ENCODE data around the gene SAMD4A.
A peak's percentile ranks its signal among the peaks of the same experiment; 100 is the strongest.

The SAMD4A gene, protein sequence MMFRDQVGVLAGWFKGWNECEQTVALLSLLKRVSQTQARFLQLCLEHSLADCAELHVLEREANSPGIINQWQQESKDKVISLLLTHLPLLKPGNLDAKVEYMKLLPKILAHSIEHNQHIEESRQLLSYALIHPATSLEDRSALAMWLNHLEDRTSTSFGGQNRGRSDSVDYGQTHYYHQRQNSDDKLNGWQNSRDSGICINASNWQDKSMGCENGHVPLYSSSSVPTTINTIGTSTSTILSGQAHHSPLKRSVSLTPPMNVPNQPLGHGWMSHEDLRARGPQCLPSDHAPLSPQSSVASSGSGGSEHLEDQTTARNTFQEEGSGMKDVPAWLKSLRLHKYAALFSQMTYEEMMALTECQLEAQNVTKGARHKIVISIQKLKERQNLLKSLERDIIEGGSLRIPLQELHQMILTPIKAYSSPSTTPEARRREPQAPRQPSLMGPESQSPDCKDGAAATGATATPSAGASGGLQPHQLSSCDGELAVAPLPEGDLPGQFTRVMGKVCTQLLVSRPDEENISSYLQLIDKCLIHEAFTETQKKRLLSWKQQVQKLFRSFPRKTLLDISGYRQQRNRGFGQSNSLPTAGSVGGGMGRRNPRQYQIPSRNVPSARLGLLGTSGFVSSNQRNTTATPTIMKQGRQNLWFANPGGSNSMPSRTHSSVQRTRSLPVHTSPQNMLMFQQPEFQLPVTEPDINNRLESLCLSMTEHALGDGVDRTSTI

DNA sequence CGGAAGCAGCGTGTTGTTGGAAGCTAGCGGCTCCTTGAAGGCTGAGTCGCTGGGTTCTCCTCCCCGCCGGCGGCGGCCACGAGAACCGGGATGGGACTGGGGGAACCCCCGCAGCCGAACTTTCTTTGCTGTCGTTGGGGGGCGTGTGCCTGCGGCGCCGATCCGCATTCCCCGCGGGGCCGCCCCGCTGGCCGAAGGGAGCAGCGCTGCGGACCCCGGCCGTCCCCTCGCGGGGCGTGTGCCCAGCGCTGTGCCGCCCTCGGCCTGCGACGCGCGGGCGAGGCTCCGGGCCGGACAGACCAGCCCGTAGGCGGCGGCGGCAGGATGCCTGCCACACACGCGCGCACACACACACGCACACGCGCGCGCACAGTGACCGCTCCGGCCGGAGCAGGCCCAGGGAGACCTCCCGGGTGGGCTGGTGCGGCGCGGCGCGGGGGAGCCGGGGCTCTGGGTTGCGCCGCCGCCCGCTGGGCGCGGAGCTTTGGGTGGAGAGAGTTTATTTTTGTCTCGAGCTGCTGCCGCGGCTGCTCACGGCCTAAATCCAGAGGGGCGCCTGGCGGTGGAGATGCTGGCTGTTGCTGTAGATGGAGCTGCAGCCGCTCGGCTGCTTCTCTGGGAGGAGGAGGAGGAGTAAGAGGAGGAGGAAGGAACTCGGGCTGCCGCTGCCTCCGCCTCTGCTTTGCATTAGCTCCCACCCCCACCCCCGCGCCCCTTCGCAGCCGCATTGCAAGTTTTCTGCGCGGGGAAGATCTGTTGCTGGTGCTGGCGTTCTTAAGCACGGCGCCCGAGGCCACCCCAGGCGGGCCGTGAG lies at the start of gene SAMD4A:
SAMD4A (plus strand) TSS at position 719 of the 814 bp plus-strand sequence. CDS start 789 bp downstream, outside the sequence.
- peak; percentile 34 for DNase-seq

- DNase-seq: no peak
Measured at GRCh38 chr14:54524410-54524809, 42.5 kb upstream of the SAMD4A start.

- no peak for DNase-seq
Measured at GRCh38 chr14:54528973-54529372, 38.0 kb upstream of the SAMD4A start.

- no peak for DNase-seq
Measured at GRCh38 chr14:54529811-54530210, 37.1 kb upstream of the SAMD4A start.

DNA sequence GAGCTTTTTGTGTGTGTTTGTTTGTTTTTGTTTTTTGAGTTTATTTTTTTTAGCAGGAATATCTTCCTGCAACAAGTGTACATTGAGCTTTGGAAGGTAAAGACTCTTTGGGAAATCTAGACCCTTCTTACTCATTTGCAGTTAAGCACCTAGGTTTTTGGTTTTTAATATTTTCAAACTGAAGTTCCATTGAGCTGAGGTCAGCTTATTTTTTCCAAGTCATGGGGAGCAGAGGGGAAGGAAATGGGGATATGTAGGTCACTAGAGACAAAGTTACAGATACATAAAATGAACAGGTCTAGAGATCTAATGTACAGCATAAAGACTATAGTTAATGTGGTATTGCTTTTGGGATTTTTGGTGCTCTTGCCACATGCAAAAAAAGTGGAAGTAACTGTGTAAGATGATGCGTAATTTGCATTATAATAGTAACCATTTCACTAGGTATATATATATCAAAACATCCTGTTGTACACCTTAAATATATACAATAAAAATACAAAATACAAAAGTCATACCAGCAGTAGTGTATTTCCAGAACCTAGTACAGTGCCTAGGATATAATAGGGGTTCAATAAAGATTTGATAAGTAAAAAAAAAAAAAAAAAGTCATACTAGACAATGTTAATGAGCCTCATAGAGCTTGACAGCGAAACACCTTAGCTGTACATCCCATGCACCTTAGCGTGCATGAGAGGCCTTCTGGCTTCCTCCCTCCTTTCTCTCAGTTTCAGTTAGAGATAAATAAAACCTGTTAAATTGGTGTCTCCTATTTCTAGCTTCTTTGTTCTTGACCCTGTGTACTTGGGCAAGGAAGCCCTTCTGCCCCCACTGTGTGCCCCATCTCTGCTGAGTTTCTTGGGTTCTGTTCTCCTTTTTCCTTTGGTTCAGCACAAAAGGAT lies 34.6 kb upstream of the SAMD4A start:
- DNase-seq: no peak

- DNase-seq: no peak
Measured at GRCh38 chr14:54533100-54533499, 33.8 kb upstream of the SAMD4A start.

GRCh38 chr14:54535126-54535525 lies 31.8 kb upstream of the SAMD4A start:
- DNase-seq: no peak

GRCh38 chr14:54535646-54536045 lies 31.3 kb upstream of the SAMD4A start:
- no peak for DNase-seq

DNA sequence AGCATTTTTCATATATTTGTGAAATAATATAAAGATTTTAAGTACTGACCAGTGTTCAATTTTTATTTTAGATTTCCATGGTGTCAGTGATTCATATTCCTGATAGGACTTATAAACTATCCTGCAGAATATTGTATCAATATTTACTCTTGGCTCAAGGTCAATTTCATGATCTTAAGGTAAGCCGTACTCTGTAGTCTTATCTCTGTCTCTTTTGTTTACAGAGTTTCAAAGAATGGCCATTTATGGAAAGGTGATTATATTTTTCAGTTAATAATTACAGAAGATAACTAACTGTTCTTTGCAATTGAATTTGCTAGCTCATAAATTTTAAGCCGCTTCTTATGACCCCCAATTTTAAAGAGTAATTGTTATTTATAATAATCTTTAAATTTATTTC lies 29.3 kb upstream of the SAMD4A start:
- no peak for DNase-seq

DNA sequence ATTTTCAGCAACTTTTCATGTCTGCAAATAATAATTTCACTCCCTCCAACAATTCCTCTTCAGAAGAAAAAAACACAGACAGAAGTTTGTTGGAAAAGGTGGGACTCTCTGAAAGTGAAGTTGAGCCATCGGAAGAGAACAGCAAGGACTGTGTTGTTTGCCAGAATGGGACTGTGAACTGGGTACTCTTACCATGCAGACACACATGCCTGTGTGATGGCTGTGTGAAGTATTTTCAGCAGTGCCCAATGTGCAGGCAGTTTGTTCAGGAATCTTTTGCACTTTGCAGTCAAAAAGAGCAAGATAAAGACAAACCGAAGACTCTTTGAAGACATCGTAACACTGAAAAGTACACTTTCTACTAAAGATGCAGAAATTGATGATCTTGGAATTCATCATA lies 28.9 kb upstream of the SAMD4A start:
- no peak for DNase-seq

- DNase-seq: no peak
Measured at GRCh38 chr14:54547583-54547982, 19.3 kb upstream of the SAMD4A start.

GRCh38 chr14:54548491-54548890 lies 18.4 kb upstream of the SAMD4A start:
- DNase-seq: no peak

GRCh38 chr14:54549862-54550261 lies 17.1 kb upstream of the SAMD4A start:
- no peak for DNase-seq

DNA sequence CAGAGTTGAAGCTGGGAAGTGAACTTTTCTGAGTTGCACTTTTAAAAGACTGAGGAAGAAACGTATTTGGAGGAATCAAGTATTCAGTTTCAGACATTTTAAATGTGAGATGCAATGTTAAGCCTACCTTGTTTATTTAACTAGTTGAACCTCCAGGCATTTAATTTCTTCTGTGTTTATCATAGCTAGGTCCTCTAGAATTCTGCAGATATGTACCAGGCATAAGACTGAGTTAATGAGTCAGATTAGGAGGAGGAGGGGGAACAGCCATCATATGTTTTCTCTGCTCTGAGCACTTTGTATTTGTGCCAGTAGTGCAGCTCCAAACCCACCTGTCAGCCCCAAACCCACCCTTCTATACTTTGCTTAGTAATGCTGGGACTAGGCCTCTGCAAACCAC lies 16.4 kb upstream of the SAMD4A start:
- no peak for DNase-seq

- DNase-seq: peak; percentile 77
Measured at GRCh38 chr14:54554401-54554800, 12.5 kb upstream of the SAMD4A start.

DNA sequence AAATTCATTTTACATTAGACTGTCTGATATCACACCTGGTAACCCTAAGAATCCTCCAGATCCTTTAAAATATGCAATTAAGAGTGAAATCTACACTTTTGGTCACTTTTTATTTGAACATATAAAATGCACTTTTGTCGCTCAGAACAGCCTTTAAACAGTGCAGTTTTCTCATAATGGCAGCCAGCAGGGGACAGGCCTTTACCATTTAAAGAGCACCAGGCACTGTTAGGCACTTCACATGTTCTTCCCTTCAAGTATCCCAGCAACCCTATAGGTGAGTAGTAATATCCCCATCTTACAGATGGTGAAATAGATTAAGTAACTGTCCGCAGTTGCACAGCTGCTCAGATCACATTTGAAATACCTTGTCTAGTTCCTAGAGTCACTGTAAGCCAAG lies 11.3 kb upstream of the SAMD4A start:
- no peak for DNase-seq

DNA sequence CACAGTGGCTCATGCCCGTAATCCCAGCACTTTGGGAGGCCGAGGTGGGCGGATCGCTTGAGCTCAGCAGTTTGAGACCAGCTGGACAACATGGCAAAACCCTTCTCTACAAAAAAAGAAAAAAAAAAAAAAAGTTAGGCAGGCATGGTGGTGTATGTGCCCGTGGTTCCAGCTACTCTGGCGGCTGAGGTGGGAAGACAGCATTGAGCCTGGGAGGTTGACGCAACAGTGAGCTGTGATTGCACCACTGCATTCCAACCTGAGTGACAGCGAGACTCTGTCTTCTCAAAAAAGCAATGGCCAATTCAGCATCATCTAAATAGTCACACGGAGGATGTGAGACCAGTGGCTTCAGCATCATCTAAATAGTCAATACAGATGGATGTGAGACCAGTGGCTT lies 10.4 kb upstream of the SAMD4A start:
- DNase-seq: no peak

- no peak for DNase-seq
Measured at GRCh38 chr14:54562334-54562733, 4.6 kb upstream of the SAMD4A start.

- DNase-seq: peak; percentile 68
Measured at GRCh38 chr14:54564071-54564867, 2.7 kb upstream of the SAMD4A start.

DNA sequence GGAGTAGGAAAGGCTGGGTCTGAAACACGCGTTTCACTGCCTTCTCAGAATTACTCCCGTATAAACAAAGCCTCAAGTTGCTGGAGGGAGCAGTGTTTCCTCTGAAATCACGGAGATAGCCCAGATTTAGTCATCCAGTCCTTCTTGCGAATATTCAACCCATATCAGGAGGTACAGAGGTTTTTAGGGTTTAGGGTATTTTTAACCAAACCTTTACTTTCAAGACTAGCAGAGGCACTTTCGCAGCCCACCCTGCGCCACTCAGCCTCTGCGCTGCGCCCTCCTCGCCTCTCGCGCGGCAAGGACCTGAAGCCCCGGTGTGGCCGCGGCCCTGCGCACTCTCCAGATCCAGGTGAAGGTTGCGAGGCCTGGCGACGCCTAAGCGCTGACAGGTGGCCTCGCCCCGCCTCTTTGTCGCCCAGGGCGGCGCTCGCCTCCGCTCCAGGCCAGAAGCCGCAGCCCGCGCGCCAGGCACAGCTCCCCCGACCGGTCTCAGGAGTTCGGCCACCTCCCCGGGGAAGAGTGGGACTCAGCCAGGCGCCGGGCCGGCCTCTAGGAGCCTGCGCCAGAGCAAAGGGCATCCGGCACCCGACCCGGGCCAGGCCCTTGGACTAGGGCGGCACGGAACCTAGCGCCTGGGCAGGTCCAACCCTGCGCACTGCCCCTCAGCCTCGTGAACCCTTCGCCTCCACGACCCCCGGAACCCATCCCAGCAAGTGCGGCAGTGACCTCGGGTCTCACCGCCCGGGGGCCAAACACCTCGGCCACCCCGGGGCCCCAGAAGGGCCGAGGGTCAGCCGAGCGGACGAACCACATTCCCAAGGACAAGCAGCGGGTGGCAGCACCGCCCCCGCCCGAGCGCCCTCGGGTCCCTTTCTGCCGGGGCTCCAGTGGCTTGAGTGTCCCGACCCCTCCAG lies 1.8 kb upstream of the SAMD4A start:
- DNase-seq: peak; percentile 40
